ENCODE measurements around the gene NKG7.
"Not testable (repeated sequence)": the region's sequence is repeated elsewhere in the genome, so short reads cannot be mapped to it uniquely, and the experiment has no call there.

The NKG7 gene

GRCh38 chr19:51372649-51373504 lies at the start of gene NKG7:
Gene NKG7, minus strand, starts transcription at chr19:51372654. Its CDS starts 119 bp downstream, at chr19:51372535.
- H3K4me3 ChIP-seq (ENCODE audit: low read length), result no peak within 1 kb of the TSS
- no peak for DNase-seq (ENCODE audit: low read depth)
- TF ChIP-seq CTCF (conservative IDR thresholded peaks at IDR 0.05; ENCODE audit: low read depth, low read length), result no peak

- peak; percentile 97 for TF ChIP-seq CTCF (conservative IDR thresholded peaks at IDR 0.05; ENCODE audit: low read depth, low read length)
- no peak overlapping the region for H3K4me3 ChIP-seq (ENCODE audit: low read length)
Observed at GRCh38 chr19:51422053-51422448, 49.6 kb upstream of the NKG7 start.

GRCh38 chr19:51421229-51422052 lies 49.0 kb upstream of the NKG7 start:
- no peak for TF ChIP-seq CTCF (conservative IDR thresholded peaks at IDR 0.05; ENCODE audit: low read depth, low read length)
- H3K4me3 ChIP-seq (ENCODE audit: low read length), result no peak overlapping the region
- DNase-seq (ENCODE audit: low read depth), result no peak

More at GRCh38 chr19:51422053-51422448, 49.6 kb upstream of the NKG7 start:
- DNase-seq (ENCODE audit: low read depth), result no peak

GRCh38 chr19:51420511-51420910 lies 48.1 kb upstream of the NKG7 start:
- H3K4me3 ChIP-seq (ENCODE audit: low read length); DNase-seq (ENCODE audit: low read depth): not testable (repeated sequence)

GRCh38 chr19:51418707-51419106 lies 46.3 kb upstream of the NKG7 start:
- TF ChIP-seq CTCF (conservative IDR thresholded peaks at IDR 0.05; ENCODE audit: low read depth, low read length), result no peak
- H3K4me3 ChIP-seq (ENCODE audit: low read length), result no peak overlapping the region
- DNase-seq (ENCODE audit: low read depth), result no peak

GRCh38 chr19:51417810-51418157 lies 45.3 kb upstream of the NKG7 start:
- TF ChIP-seq CTCF (conservative IDR thresholded peaks at IDR 0.05; ENCODE audit: low read depth, low read length), result no peak
- H3K4me3 ChIP-seq (ENCODE audit: low read length), result no peak overlapping the region
- DNase-seq (ENCODE audit: low read depth), result no peak

GRCh38 chr19:51417107-51417809 lies 44.8 kb upstream of the NKG7 start, which contains the start of gene SIGLEC10:
Gene SIGLEC10, minus strand, starts transcription at chr19:51417642. Its CDS starts 61 bp downstream, at chr19:51417581.
- no peak within 1 kb of the TSS for H3K4me3 ChIP-seq (ENCODE audit: low read length)
- TF ChIP-seq CTCF (conservative IDR thresholded peaks at IDR 0.05; ENCODE audit: low read depth, low read length), result no peak
- DNase-seq (ENCODE audit: low read depth), result no peak

- not testable (repeated sequence) for H3K4me3 ChIP-seq (ENCODE audit: low read length); DNase-seq (ENCODE audit: low read depth)
Observed at GRCh38 chr19:51416422-51416821, 44.0 kb upstream of the NKG7 start.

All from retinal pigment epithelial cell (primary cell).